H9 (cell line): ENCODE measurements around the gene MYO7B. TPM values are rescaled to one million over a fixed set of nuclear protein-coding genes. Genes with fewer than 3 reads are reported as not detected.
A peak's percentile ranks its signal among the peaks of the same experiment; 100 is the strongest.

ENCODE experiments used
- DNase-seq: peaks from one replicate; pipeline ENCODE4 v3.0.0-alpha.2; 2017
- H2AFZ ChIP-seq: one replicate; pipeline ENCODE4 v1.6.1; 2013; ENCODE audit warnings: mild to moderate bottlenecking, low read length, control low read depth, moderate library complexity
- H2AK5ac ChIP-seq: 2 replicates; pipeline ENCODE4 v1.6.1; 2013; ENCODE audit warnings: low read length, control low read depth, mixed read lengths; ENCODE audit not compliant: insufficient read length
- H2BK120ac ChIP-seq: one replicate; pipeline ENCODE4 v1.6.1; 2013; ENCODE audit warnings: low read depth, mild to moderate bottlenecking, low read length, control low read depth, inconsistent platforms; ENCODE audit not compliant: poor library complexity, severe bottlenecking
- H2BK12ac ChIP-seq: 2 replicates; pipeline ENCODE4 v1.6.1; 2013; ENCODE audit warnings: low read length, control low read depth, mixed read lengths, low read depth; ENCODE audit not compliant: insufficient read length
- H2BK15ac ChIP-seq: 2 replicates; pipeline ENCODE4 v1.6.1; 2013; ENCODE audit warnings: low read depth, low read length, control low read depth
- H2BK20ac ChIP-seq: one replicate; pipeline ENCODE4 v1.6.1; 2013; ENCODE audit warnings: low read depth, mild to moderate bottlenecking, low read length, control low read depth, inconsistent platforms; ENCODE audit not compliant: poor library complexity, severe bottlenecking
- H2BK5ac ChIP-seq: 2 replicates; pipeline ENCODE4 v1.6.1; 2013; ENCODE audit warnings: low read length, control low read depth, mixed read lengths; ENCODE audit not compliant: insufficient read length
- H3K14ac ChIP-seq: 2 replicates; pipeline ENCODE4 v1.6.1; 2013; ENCODE audit warnings: low read length, control low read depth; ENCODE audit not compliant: insufficient read depth
- H3K18ac ChIP-seq: 2 replicates; pipeline ENCODE4 v1.6.1; 2013; ENCODE audit warnings: low read depth, mild to moderate bottlenecking, mixed read lengths, low read length, control low read depth; ENCODE audit not compliant: insufficient read length
- H3K23ac ChIP-seq: 2 replicates; pipeline ENCODE4 v1.6.1; 2013; ENCODE audit warnings: low read length, control low read depth, mixed read lengths, low read depth; ENCODE audit not compliant: insufficient read length
- H3K23me2 ChIP-seq: 2 replicates; pipeline ENCODE4 v1.6.1; 2013; ENCODE audit warnings: low read depth, mild to moderate bottlenecking, mixed read lengths, low read length, control low read depth; ENCODE audit not compliant: insufficient read length, poor library complexity, severe bottlenecking
- H3K27ac ChIP-seq: 2 replicates; pipeline ENCODE4 v1.5.1; 2013; ENCODE audit warnings: low read length, control low read depth, mixed read lengths, low read depth; ENCODE audit not compliant: insufficient read length
- H3K27me3 ChIP-seq: 2 replicates; pipeline ENCODE4 v1.6.1; 2013; ENCODE audit warnings: low read length, control low read depth, inconsistent platforms; ENCODE audit not compliant: insufficient read depth
- H3K4ac ChIP-seq: 2 replicates; pipeline ENCODE4 v1.6.1; 2013; ENCODE audit warnings: low read depth, mild to moderate bottlenecking, control low read depth, inconsistent platforms, low read length, moderate library complexity
- H3K4me1 ChIP-seq: 2 replicates; pipeline ENCODE4 v1.6.1; 2013; ENCODE audit warnings: low read length, control low read depth, inconsistent platforms; ENCODE audit not compliant: insufficient read depth
- H3K4me2 ChIP-seq: 2 replicates; pipeline ENCODE4 v1.6.1; 2013; ENCODE audit warnings: low read length, control low read depth, mixed read lengths; ENCODE audit not compliant: insufficient read length, insufficient read depth
- H3K56ac ChIP-seq: 2 replicates; pipeline ENCODE4 v1.6.1; 2013; ENCODE audit warnings: low read depth, mild to moderate bottlenecking, mixed read lengths, low read length, control low read depth; ENCODE audit not compliant: insufficient read length
- H3K79me1 ChIP-seq: 2 replicates; pipeline ENCODE4 v1.6.1; 2013; ENCODE audit warnings: low read depth, mild to moderate bottlenecking, moderate library complexity, low read length, control low read depth, inconsistent platforms; ENCODE audit not compliant: insufficient read depth, poor library complexity, severe bottlenecking
- H3K79me2 ChIP-seq: 2 replicates; pipeline ENCODE4 v1.6.1; 2013; ENCODE audit warnings: low read length, control low read depth, inconsistent platforms; ENCODE audit not compliant: insufficient read depth
- H3K9ac ChIP-seq: 2 replicates; pipeline ENCODE4 v1.6.1; 2013; ENCODE audit warnings: low read length, control low read depth, mixed read lengths; ENCODE audit not compliant: insufficient read length; ENCODE audit errors: extremely low read depth
- H3K9me3 ChIP-seq: one replicate; pipeline ENCODE4 v1.6.1; 2013; ENCODE audit warnings: low read depth, low read length, inconsistent platforms; ENCODE audit not compliant: control insufficient read depth
- H3T11ph ChIP-seq: one replicate; pipeline ENCODE4 v1.6.1; 2013; ENCODE audit warnings: mild to moderate bottlenecking, low read length, control low read depth, inconsistent platforms
- H4K20me1 ChIP-seq: one replicate; pipeline ENCODE4 v1.6.1; 2013; ENCODE audit not compliant: control insufficient read depth, insufficient read length, insufficient read depth
- H4K5ac ChIP-seq: 2 replicates; pipeline ENCODE4 v1.6.1; 2013; ENCODE audit warnings: low read depth, mild to moderate bottlenecking, mixed read lengths, low read length, control low read depth; ENCODE audit not compliant: insufficient read length
- H4K8ac ChIP-seq: replicated peaks from 2 replicates; pipeline ENCODE4 v1.6.1; 2013; ENCODE audit warnings: low read length, control low read depth, mixed read lengths, low read depth; ENCODE audit not compliant: insufficient read length
- H4K91ac ChIP-seq: 2 replicates; pipeline ENCODE4 v1.6.1; 2013; ENCODE audit warnings: low read depth, mild to moderate bottlenecking, moderate library complexity, mixed read lengths, low read length, control low read depth; ENCODE audit not compliant: insufficient read length
- H3K27ac Mint-ChIP-seq, 3 experiments: 2 replicates in 2 of 3; 3 replicates in 1 of 3; pipeline ENCODE4 v1.8.0; 2020 to 2021; ENCODE audit warnings: mixed read lengths in 3 of 3, mild to moderate bottlenecking in 1 of 3, moderate library complexity in 1 of 3
- H3K27me3 Mint-ChIP-seq: 2 replicates; pipeline ENCODE4 v1.8.0; 2021; ENCODE audit warnings: low read depth, mild to moderate bottlenecking, moderate library complexity, mixed read lengths
- H3K36me3 Mint-ChIP-seq, 3 experiments: 2 replicates in 2 of 3; 3 replicates in 1 of 3; pipeline ENCODE4 v1.8.0; 2020 to 2021; ENCODE audit warnings: low read depth in 3 of 3, mixed read lengths in 3 of 3; ENCODE audit not compliant: insufficient read depth in 1 of 3
- H3K4me1 Mint-ChIP-seq, 2 experiments: 2 replicates each; pipeline ENCODE4 v1.8.0; 2020; ENCODE audit warnings: mixed read lengths in 2 of 2
- H3K4me3 Mint-ChIP-seq, 2 experiments: 2 replicates in 1 of 2; 3 replicates in 1 of 2; pipeline ENCODE4 v1.8.0; 2020 to 2021; ENCODE audit warnings: mild to moderate bottlenecking in 2 of 2, mixed read lengths in 2 of 2, moderate library complexity in 1 of 2
- H3K9me3 Mint-ChIP-seq, 2 experiments: 2 replicates in 1 of 2; 3 replicates in 1 of 2; pipeline ENCODE4 v1.8.0; 2020; ENCODE audit warnings: mild to moderate bottlenecking in 2 of 2, mixed read lengths in 2 of 2, moderate library complexity in 1 of 2
- WGBS: extraction: QIAGEN DNeasy Blood & Tissue Kit; methylation state at CpG from one replicate; pipeline ENCODE4 v1.1.7; 2013; ENCODE audit warnings: missing lambda C conversion rate, low lambda C conversion rate, mixed read lengths; ENCODE audit not compliant: insufficient read length; ENCODE audit errors: extremely low coverage; 5-methylcytosine and 5-hydroxymethylcytosine counted together
- total RNA-seq: library from RNA; stranded (reverse); gene quantifications from 2 replicates; pipeline ENCODE4 v1.2.1, GENCODE V29; 2021
- TF ChIP-seq, protein P1 (sequence below): fragments of 200-600 bp; sonication (generic); conservative IDR thresholded peaks from 3 replicates; pipeline ENCODE4 v1.8.0; 2021; ENCODE audit warnings: antibody characterized with exemption, mild to moderate bottlenecking

MYO7B gene
- total RNA-seq, 1 experiment from 2014 or later = not detected

DNA sequence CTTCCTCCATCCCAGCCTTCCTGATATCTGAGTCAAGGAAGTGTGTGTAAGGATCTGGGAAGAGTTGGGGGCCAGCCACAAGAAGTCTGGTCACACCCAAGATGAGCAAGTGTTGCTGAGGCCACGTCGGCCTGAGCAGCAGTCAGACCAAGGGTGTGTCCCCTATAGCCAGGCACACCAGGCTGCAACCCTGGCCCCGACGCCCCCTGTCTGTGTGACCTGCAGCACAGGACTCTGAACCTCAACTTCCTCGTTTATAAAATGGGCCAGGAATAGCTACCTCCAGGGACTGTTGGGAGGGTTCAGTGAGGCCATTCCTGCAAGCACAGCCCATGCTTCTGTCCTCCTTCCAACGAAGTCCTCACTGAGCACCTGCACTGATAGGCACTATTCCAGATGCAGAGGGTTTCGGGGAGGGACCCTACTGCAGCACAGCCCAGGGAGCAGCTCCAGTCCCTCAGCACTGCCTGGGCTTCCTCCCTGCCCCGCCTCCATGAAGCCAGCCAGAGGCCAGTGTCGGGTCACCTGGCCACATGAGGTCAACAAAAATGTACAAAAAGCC is 126.5 kb downstream of the MYO7B start:
- Histone ChIP-seq H3T11ph (no peak overlapping the region), H2BK12ac (no peak overlapping the region), H2BK5ac (no peak overlapping the region), H3K27ac (no peak overlapping the region), H3K56ac (no peak overlapping the region), H2BK15ac (no peak overlapping the region), H3K9me3 (no peaks in the 10 kb centered on the region), H2AK5ac (no peak overlapping the region), H2BK120ac (no peak overlapping the region), H4K91ac (no peak overlapping the region), H3K79me2 (0 out of 2 replicates have a peak, but pooled peaks cover 2% of the 10 kb centered on the region), H4K20me1 (no peaks in the 10 kb centered on the region), H3K14ac (no peak overlapping the region), H3K79me1 (no peaks in the 10 kb centered on the region), H3K9ac (no peak overlapping the region), H2AFZ (no peak overlapping the region), H3K27me3 (peaks cover 14% of the 10 kb centered on the region; the same call in 1 of the 2 replicates), H2BK20ac (no peak overlapping the region), H3K23ac (no peak overlapping the region), H3K4me1 (no peaks in the 10 kb centered on the region), H3K4me2 (no peak overlapping the region), H3K23me2 (peaks cover 4% of the 10 kb centered on the region), H3K18ac (no peak overlapping the region), H4K5ac (no peak overlapping the region), H4K8ac (no peak overlapping the region), H3K4ac (no peak overlapping the region)
- Mint-ChIP-seq H3K27me3 (peaks cover 44% of the 10 kb centered on the region), H3K9me3 (no peaks in the 10 kb centered on the region), H3K4me1 (peaks cover 3 to 4% of the 10 kb centered on the region in 2 experiments; a peak in 2 of 4 replicates), H3K27ac (no peak overlapping the region), H3K4me3 (no peak overlapping the region), H3K36me3 (peaks cover 0 to 2% (median 0%) of the 10 kb centered on the region in 3 experiments; a peak in 3 of 7 replicates)
- no CpG with 5 or more reads among the region's 9 CpGs for WGBS
- TF ChIP-seq, protein P1, sequence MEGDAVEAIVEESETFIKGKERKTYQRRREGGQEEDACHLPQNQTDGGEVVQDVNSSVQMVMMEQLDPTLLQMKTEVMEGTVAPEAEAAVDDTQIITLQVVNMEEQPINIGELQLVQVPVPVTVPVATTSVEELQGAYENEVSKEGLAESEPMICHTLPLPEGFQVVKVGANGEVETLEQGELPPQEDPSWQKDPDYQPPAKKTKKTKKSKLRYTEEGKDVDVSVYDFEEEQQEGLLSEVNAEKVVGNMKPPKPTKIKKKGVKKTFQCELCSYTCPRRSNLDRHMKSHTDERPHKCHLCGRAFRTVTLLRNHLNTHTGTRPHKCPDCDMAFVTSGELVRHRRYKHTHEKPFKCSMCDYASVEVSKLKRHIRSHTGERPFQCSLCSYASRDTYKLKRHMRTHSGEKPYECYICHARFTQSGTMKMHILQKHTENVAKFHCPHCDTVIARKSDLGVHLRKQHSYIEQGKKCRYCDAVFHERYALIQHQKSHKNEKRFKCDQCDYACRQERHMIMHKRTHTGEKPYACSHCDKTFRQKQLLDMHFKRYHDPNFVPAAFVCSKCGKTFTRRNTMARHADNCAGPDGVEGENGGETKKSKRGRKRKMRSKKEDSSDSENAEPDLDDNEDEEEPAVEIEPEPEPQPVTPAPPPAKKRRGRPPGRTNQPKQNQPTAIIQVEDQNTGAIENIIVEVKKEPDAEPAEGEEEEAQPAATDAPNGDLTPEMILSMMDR = peak; percentile 18; the same call in 1 of the 3 replicates
- DNase-seq = no peak
